ENCODE results near the gene ZP3.

DNA sequence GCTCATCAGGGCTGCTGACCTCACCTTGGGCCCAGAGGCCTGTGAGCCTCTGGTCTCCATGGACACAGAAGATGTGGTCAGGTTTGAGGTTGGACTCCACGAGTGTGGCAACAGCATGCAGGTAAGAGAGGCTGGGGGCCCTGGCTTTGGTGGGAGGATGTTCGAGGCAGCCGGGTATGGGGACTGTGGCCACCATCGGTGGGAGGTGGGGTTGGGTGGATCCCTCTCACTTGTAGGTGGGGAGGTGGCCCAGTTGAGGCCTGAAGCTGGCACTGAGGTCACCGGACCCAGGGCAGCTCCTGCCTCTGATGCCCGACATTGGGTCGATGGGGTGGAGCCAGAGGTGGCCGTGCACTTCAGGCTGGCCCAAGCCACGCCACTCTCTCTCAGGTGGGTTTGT, 406 bp downstream of the ZP3 start:
- TF ChIP-seq, protein P1, sequence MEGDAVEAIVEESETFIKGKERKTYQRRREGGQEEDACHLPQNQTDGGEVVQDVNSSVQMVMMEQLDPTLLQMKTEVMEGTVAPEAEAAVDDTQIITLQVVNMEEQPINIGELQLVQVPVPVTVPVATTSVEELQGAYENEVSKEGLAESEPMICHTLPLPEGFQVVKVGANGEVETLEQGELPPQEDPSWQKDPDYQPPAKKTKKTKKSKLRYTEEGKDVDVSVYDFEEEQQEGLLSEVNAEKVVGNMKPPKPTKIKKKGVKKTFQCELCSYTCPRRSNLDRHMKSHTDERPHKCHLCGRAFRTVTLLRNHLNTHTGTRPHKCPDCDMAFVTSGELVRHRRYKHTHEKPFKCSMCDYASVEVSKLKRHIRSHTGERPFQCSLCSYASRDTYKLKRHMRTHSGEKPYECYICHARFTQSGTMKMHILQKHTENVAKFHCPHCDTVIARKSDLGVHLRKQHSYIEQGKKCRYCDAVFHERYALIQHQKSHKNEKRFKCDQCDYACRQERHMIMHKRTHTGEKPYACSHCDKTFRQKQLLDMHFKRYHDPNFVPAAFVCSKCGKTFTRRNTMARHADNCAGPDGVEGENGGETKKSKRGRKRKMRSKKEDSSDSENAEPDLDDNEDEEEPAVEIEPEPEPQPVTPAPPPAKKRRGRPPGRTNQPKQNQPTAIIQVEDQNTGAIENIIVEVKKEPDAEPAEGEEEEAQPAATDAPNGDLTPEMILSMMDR (IDR thresholded peaks at IDR 0.05), result no peak
- no peak for TF ChIP-seq POLR2A (IDR thresholded peaks at IDR 0.05)
